ENCODE results near the gene ADARB2.

Gene ADARB2

GRCh38 chr10:1712944-1713671, 24.2 kb downstream of the ADARB2 start:
- H3K4me1 ChIP-seq (ENCODE audit: control insufficient read depth in 1 of 2, insufficient read depth in 1 of 2, low read depth in 1 of 2, low read length in 1 of 2), result no peaks in the 10 kb centered on the region
- no peak overlapping the region for H3K27ac ChIP-seq
- peaks cover 71% of the 10 kb centered on the region for H3K27me3 ChIP-seq
- H3K36me3 ChIP-seq, result no peaks in the 10 kb centered on the region
- no peak for TF ChIP-seq CTCF (IDR thresholded peaks at IDR 0.05)
- H3K9me3 ChIP-seq, result no peaks in the 10 kb centered on the region
- H3K4me3 ChIP-seq (ENCODE audit: low read depth in 1 of 2, low read length in 1 of 2), result no peak overlapping the region

DNA sequence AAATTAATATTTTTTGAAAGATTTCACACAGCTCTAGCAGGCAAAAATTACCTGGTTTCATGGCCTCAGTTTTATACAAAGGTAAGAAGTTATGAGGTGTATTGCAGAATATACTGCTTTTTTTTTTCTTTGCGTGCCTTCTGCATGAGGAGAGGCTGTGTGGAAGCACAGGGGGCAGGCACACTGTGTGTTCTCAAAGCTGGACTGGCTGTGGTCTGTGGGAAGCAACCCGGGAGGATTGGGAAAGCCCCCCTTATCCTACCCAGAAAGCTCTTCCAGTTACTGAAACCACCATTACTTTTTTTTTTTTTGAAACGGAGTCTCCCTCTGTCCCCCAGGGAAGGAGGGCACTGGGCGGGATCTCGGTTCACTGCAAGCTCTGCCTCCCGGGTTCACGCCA, 25.0 kb downstream of the ADARB2 start:
- Histone ChIP-seq H3K9me3 (no peaks in the 10 kb centered on the region), H3K27ac (no peak overlapping the region), H3K4me1 (ENCODE audit: control insufficient read depth in 1 of 2, insufficient read depth in 1 of 2, low read depth in 1 of 2, low read length in 1 of 2) (no peaks in the 10 kb centered on the region), H3K27me3 (peaks cover 67% of the 10 kb centered on the region), H3K4me3 (ENCODE audit: low read depth in 1 of 2, low read length in 1 of 2) (no peak overlapping the region), H3K36me3 (no peaks in the 10 kb centered on the region)
- no peak for TF ChIP-seq CTCF (IDR thresholded peaks at IDR 0.05)

- H3K4me3 ChIP-seq (ENCODE audit: low read depth in 1 of 2, low read length in 1 of 2), result no peak overlapping the region
- no peaks in the 10 kb centered on the region for H3K36me3 ChIP-seq
- no peak overlapping the region for H3K27ac ChIP-seq
- no peaks in the 10 kb centered on the region for H3K9me3 ChIP-seq
- H3K27me3 ChIP-seq, result peaks cover 41% of the 10 kb centered on the region
- no peaks in the 10 kb centered on the region for H3K4me1 ChIP-seq (ENCODE audit: control insufficient read depth in 1 of 2, insufficient read depth in 1 of 2, low read depth in 1 of 2, low read length in 1 of 2)
- no peak for TF ChIP-seq CTCF (IDR thresholded peaks at IDR 0.05)
Measured at GRCh38 chr10:1709161-1709560, 28.2 kb downstream of the ADARB2 start.

DNA sequence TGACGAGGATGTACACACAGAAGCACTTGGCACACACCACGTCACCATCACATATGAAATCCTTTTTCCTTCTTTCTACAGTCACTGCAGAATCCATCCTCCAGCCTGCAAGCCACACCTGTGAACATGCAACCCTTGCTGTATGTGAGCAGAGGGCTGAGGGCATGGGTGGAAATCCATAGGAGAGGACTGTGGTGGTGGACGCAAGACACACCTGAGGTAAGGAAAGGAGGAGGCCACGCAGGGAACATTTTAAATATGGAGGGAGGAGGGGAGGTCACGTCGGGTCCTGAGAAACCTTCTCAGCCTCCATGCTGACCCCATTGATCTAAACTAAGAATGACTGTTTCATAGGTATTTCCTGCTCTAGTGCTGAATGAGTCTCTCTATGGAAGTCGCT, 28.6 kb downstream of the ADARB2 start:
- H3K36me3 ChIP-seq, result no peaks in the 10 kb centered on the region
- TF ChIP-seq CTCF (IDR thresholded peaks at IDR 0.05), result no peak
- H3K27me3 ChIP-seq, result peaks cover 38% of the 10 kb centered on the region
- H3K9me3 ChIP-seq, result no peaks in the 10 kb centered on the region
- H3K4me3 ChIP-seq (ENCODE audit: low read depth in 1 of 2, low read length in 1 of 2), result no peak overlapping the region
- no peaks in the 10 kb centered on the region for H3K4me1 ChIP-seq (ENCODE audit: control insufficient read depth in 1 of 2, insufficient read depth in 1 of 2, low read depth in 1 of 2, low read length in 1 of 2)
- H3K27ac ChIP-seq, result no peak overlapping the region

DNA sequence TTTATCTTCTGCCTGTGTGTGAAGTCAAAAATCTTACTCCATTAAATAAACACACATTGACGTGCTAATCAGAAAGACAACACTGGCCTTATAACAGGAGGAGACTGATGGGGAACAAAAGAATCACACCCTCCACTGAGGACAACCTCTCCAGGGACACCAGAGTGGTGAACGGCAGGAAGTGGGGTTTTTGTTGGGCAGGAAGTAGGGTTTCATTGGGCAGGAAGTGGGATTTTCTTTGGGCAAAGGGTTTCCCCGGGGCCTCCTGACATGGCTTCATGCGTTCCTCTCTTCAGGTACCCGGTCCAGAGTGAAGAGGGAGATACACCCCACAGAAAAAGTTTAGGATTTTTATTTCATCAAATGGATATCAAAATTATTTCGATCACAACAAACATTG, 30.6 kb downstream of the ADARB2 start:
- peaks cover 27% of the 10 kb centered on the region for H3K27me3 ChIP-seq
- no peaks in the 10 kb centered on the region for H3K4me1 ChIP-seq (ENCODE audit: control insufficient read depth in 1 of 2, insufficient read depth in 1 of 2, low read depth in 1 of 2, low read length in 1 of 2)
- no peaks in the 10 kb centered on the region for H3K36me3 ChIP-seq
- H3K9me3 ChIP-seq, result no peaks in the 10 kb centered on the region
- H3K27ac ChIP-seq, result no peak overlapping the region
- H3K4me3 ChIP-seq (ENCODE audit: low read depth in 1 of 2, low read length in 1 of 2), result no peak overlapping the region
- TF ChIP-seq CTCF (IDR thresholded peaks at IDR 0.05), result no peak
